CD4-positive, CD25-positive, alpha-beta regulatory T cell (primary cell): Measurements from ENCODE around the gene FEM1C. TPM values are rescaled to one million over a fixed set of nuclear protein-coding genes. Genes with fewer than 3 reads are reported as not detected.

Experiments
- ATAC-seq, 2 donors: fragments of 150-1000 bp; cut with Tn5 transposase; one replicate each; pipeline ENCODE4 v1.10.0; 2021; ENCODE audit warnings: low read depth in 2 of 2, moderate number of reproducible peaks in 2 of 2, moderate library complexity in 1 of 2
- DNase-seq, 3 donors: peaks; one replicate each; pipeline versions ENCODE4 v3.0.0 to v3.0.0-alpha.2; 2012 to 2022; ENCODE audit warnings: mixed read lengths in 1 of 3
- H3K27ac ChIP-seq: one replicate; pipeline ENCODE4 v1.7.0; 2013; ENCODE audit warnings: mild to moderate bottlenecking, low read length; ENCODE audit not compliant: insufficient read depth, poor library complexity, severe bottlenecking
- H3K27me3 ChIP-seq: one replicate; pipeline ENCODE4 v1.7.0; 2013; ENCODE audit warnings: low read length; ENCODE audit not compliant: control insufficient read depth, insufficient read depth
- H3K36me3 ChIP-seq: one replicate; pipeline ENCODE4 v1.7.0; 2013; ENCODE audit warnings: mild to moderate bottlenecking, low read length, moderate library complexity; ENCODE audit not compliant: control insufficient read depth, insufficient read depth
- H3K4me1 ChIP-seq: 2 replicates; pipeline ENCODE4 v1.7.0; 2013; ENCODE audit warnings: mild to moderate bottlenecking, low read length; ENCODE audit not compliant: insufficient read depth, control insufficient read depth, poor library complexity, severe bottlenecking
- H3K4me3 ChIP-seq: one replicate; pipeline ENCODE4 v1.7.0; 2013; ENCODE audit warnings: low read depth, mild to moderate bottlenecking, low read length, moderate library complexity
- H3K9me3 ChIP-seq, 2 experiments: 1 replicate in 1 of 2; 2 replicates in 1 of 2; pipeline ENCODE4 v1.7.0; 2013; ENCODE audit warnings: low read length in 2 of 2, mild to moderate bottlenecking in 1 of 2, moderate library complexity in 1 of 2; ENCODE audit not compliant: control insufficient read depth in 2 of 2
- H3K27ac Mint-ChIP-seq, 3 donors: one replicate each; pipeline ENCODE4 v1.8.0; 2020 to 2022; ENCODE audit warnings: mild to moderate bottlenecking in 3 of 3, mixed read lengths in 3 of 3, moderate library complexity in 2 of 3
- H3K27me3 Mint-ChIP-seq: one replicate; pipeline ENCODE4 v1.8.0; 2022; ENCODE audit warnings: mild to moderate bottlenecking, mixed read lengths
- H3K36me3 Mint-ChIP-seq: one replicate; pipeline ENCODE4 v1.8.0; 2020; ENCODE audit warnings: mixed read lengths
- H3K4me1 Mint-ChIP-seq, 4 donors: one replicate each; pipeline ENCODE4 v1.8.0; 2020 to 2022; ENCODE audit warnings: mixed read lengths in 4 of 4, mild to moderate bottlenecking in 1 of 4
- H3K4me3 Mint-ChIP-seq, 4 donors: one replicate each; pipeline ENCODE4 v1.8.0; 2020 to 2022; ENCODE audit warnings: mild to moderate bottlenecking in 4 of 4, mixed read lengths in 4 of 4, moderate library complexity in 3 of 4
- H3K9me3 Mint-ChIP-seq, 7 donors: one replicate each; pipeline ENCODE4 v1.8.0; 2020 to 2022; ENCODE audit warnings: mixed read lengths in 7 of 7, mild to moderate bottlenecking in 3 of 7, moderate library complexity in 2 of 7
- polyA plus RNA-seq, 4 donors: library from polyadenylated mRNA; unstranded; fragments of 300-500 nt; fragmentation: Illumina TruSeq; gene quantifications; one replicate each; pipeline ENCODE4 v1.2.3, GENCODE V29; 2021
- total RNA-seq: library from RNA; stranded (reverse); gene quantifications from one replicate; pipeline ENCODE4 v1.2.3, GENCODE V29; 2022

The FEM1C gene
- total and polyA plus RNA-seq, 5 donors from 2014 or later: 0.65 to 40.1 (median 3.5) TPM

DNA sequence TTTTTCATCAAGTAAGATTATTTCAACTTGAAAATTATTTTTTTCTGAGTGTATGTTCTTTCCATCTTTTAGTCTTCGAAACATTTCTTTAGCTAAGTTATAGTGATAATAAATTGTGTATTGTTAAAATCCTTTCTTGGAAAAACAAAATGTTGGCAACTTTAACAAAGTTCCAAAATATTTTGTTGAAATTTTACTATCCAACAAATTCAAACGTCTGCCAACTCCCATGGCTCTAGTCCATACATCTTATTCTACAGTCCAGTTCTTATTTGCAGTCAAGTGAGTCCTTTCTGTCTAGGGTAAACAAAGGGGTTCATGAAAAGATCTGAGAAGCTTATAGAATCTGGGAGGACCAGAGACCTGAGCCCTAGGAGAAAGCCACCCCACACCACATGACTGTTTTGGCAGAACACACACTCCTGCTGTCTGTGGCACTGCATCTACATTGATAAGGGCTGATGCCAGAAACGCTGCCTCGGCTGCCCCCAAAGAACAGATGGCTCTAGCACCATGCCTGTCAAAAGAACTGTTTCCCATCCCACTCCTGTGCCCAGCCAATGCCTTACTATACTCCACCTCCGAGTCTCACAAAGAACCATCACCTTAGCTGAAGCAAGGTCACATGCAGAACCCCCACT lies 47.5 kb downstream of the FEM1C start:
- Mint-ChIP-seq H3K9me3 (peaks cover 0 to 2% (median 0%) of the 10 kb centered on the region in 7 donors), H3K4me1 (no peaks in the 10 kb centered on the region), H3K36me3 (no peaks in the 10 kb centered on the region), H3K27me3 (peaks cover 50% of the 10 kb centered on the region), H3K27ac (no peak overlapping the region), H3K4me3 (no peak overlapping the region)
- Histone ChIP-seq H3K27me3 (peaks cover 32% of the 10 kb centered on the region), H3K36me3 (no peaks in the 10 kb centered on the region), H3K4me1 (no peaks in the 10 kb centered on the region), H3K4me3 (no peak overlapping the region), H3K27ac (no peak overlapping the region), H3K9me3 (peaks cover 0 to 3% of the 10 kb centered on the region in 2 experiments)
- DNase-seq: no peak
- ATAC-seq: no peak

DNA sequence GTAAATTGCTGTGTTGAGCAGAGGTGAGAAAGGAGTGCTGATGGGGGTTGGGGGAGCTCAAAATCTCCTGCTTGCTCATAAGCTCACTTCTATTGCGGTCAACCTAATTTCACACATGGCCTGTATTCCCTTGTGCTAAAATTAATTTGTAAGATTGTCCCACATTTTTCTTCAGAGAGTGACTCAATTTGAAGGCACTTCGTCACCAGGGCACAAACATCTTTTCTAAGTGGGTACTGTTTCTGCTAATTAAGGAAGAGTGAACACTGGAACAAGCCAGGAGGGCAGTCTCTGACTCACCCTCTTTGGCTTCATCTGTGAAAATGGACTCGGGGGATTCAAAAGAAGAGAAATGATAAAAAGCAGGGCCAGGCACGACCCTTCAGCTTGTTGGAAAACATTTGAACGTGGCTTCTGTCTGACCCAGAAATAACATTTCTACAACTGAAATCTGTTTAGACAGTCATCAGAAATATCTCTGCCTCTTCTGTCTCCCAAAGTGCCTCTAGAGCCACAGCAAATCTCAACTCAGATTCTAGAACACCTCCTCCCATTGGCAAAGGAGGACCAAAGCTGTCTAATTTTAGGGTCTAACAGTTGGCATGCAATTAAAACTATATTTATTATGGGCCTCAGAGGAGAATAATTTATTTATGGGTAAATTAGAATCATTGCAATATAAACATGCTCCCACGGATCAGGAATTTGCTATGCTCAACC lies 49.8 kb downstream of the FEM1C start:
- Histone ChIP-seq H3K4me3 (no peak overlapping the region), H3K36me3 (no peaks in the 10 kb centered on the region), H3K27me3 (peaks cover 23% of the 10 kb centered on the region), H3K27ac (no peak overlapping the region), H3K4me1 (no peaks in the 10 kb centered on the region), H3K9me3 (no peaks in the 10 kb centered on the region)
- H3K4me3 Mint-ChIP-seq: no peak overlapping the region
- ATAC-seq (no peak), DNase-seq (no peak)
- peaks cover 37% of the 10 kb centered on the region for H3K27me3 Mint-ChIP-seq
- no peaks in the 10 kb centered on the region for H3K36me3 Mint-ChIP-seq
- peaks cover 0 to 1% (median 0%) of the 10 kb centered on the region in 7 donors for H3K9me3 Mint-ChIP-seq
- H3K4me1 Mint-ChIP-seq: no peaks in the 10 kb centered on the region
- no peak overlapping the region for H3K27ac Mint-ChIP-seq

DNA sequence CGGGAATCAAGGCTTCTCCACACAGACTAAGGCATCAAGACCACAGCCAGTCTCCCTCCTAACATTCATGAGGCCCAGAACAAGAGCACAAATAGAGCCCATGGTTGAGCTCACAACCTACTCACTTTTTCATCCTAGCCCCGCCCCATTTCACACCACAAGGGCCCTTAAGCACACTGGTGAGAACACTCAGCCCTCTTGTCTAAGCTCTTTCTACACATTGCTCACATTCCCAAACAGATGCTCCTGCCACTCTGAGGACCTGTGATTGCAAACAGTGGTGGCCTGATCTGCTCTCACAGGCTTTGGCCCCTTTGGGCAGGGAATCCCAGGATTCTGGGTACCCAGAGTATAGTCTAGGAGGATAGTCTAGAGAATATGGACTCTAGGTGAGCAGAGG lies 54.0 kb downstream of the FEM1C start:
- H3K27ac Mint-ChIP-seq: no peak overlapping the region
- peaks cover 21% of the 10 kb centered on the region for H3K27me3 Mint-ChIP-seq
- Histone ChIP-seq H3K9me3 (no peaks in the 10 kb centered on the region), H3K4me1 (no peaks in the 10 kb centered on the region), H3K27ac (no peak overlapping the region), H3K27me3 (peaks cover 16% of the 10 kb centered on the region), H3K4me3 (no peak overlapping the region), H3K36me3 (no peaks in the 10 kb centered on the region)
- no peak for DNase-seq
- no peak overlapping the region for H3K4me3 Mint-ChIP-seq
- no peaks in the 10 kb centered on the region for H3K9me3 Mint-ChIP-seq
- H3K36me3 Mint-ChIP-seq: no peaks in the 10 kb centered on the region
- H3K4me1 Mint-ChIP-seq: no peaks in the 10 kb centered on the region
- no peak for ATAC-seq

DNA sequence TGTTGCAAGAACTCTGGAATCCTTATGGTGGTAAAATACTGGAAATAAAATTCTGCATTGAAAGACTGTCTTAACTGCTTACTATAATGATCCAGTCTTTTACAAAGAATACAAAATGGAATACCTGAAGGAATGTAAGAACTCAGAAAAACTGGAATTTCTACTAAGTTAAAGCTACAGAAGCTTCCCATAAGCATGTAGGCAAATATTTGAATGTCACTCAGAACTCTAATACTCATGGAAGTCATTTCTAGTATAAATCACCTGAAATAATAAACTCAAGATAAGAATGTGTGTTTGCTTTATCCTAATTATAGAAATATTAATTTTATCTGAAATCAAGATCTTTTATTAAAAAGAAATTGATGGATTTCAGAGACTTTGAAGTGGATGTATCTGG lies 54.8 kb downstream of the FEM1C start:
- Mint-ChIP-seq H3K4me1 (no peaks in the 10 kb centered on the region), H3K4me3 (no peak overlapping the region), H3K27me3 (peaks cover 21% of the 10 kb centered on the region), H3K27ac (no peak overlapping the region), H3K36me3 (no peaks in the 10 kb centered on the region), H3K9me3 (no peaks in the 10 kb centered on the region)
- Histone ChIP-seq H3K27ac (no peak overlapping the region), H3K27me3 (peaks cover 10% of the 10 kb centered on the region), H3K36me3 (no peaks in the 10 kb centered on the region), H3K4me3 (no peak overlapping the region), H3K4me1 (no peaks in the 10 kb centered on the region), H3K9me3 (no peaks in the 10 kb centered on the region)
- DNase-seq: no peak
- no peak for ATAC-seq

DNA sequence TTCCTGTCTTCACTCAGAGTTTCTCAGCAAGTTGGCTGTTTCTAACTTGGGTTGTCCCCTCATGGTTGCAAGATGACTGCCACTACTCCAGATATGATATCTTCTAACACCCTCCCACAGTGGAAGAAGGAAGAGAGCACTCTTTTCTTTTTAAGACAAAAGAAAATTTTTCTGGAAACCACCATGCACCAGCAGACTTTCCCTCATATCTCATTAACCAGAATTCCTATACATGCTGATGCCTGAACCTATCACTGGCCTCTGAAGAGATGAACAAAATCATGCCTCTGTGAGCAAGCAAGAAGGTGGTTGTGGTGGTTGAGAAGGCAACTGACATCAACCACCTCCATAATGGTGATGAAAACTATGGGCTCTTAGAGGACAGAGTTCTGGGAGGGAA lies 56.8 kb downstream of the FEM1C start:
- no peaks in the 10 kb centered on the region for H3K36me3 Mint-ChIP-seq
- H3K9me3 Mint-ChIP-seq: no peaks in the 10 kb centered on the region
- H3K4me1 Mint-ChIP-seq: no peaks in the 10 kb centered on the region
- ATAC-seq: no peak
- no peaks in the 10 kb centered on the region for H3K36me3 ChIP-seq
- H3K4me3 Mint-ChIP-seq: no peak overlapping the region
- peaks cover 9% of the 10 kb centered on the region for H3K27me3 Mint-ChIP-seq
- DNase-seq: no peak
- H3K27ac Mint-ChIP-seq: no peak overlapping the region
- no peaks in the 10 kb centered on the region for H3K4me1 ChIP-seq
- no peaks in the 10 kb centered on the region for H3K9me3 ChIP-seq
- no peak overlapping the region for H3K27ac ChIP-seq
- H3K27me3 ChIP-seq: no peaks in the 10 kb centered on the region
- H3K4me3 ChIP-seq: no peak overlapping the region

DNA sequence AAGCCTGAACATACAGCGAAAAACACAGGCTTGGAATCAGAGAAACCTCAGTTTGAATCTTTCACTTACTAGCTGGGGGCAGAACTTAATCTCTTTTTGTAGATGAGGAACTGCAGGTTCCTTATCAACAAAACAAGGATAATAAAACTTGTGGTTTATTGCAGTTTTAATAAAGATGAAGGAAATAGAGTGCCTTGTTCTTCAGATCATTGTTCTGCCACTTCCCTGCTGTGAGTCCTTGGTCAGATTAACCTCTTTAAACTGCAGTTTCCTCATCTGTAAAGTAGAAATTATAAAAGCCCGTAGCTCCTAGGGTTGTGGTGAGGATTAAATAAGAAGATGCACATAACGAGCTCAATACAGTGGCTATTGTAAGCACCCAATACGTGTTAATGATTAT lies 57.4 kb downstream of the FEM1C start:
- Histone ChIP-seq H3K27ac (no peak overlapping the region), H3K4me3 (no peak overlapping the region), H3K4me1 (no peaks in the 10 kb centered on the region), H3K9me3 (no peaks in the 10 kb centered on the region), H3K36me3 (no peaks in the 10 kb centered on the region), H3K27me3 (no peaks in the 10 kb centered on the region)
- Mint-ChIP-seq H3K36me3 (no peaks in the 10 kb centered on the region), H3K27me3 (peaks cover 7% of the 10 kb centered on the region), H3K27ac (no peak overlapping the region), H3K9me3 (no peaks in the 10 kb centered on the region), H3K4me3 (no peak overlapping the region), H3K4me1 (no peaks in the 10 kb centered on the region)
- ATAC-seq (no peak), DNase-seq (no peak)

DNA sequence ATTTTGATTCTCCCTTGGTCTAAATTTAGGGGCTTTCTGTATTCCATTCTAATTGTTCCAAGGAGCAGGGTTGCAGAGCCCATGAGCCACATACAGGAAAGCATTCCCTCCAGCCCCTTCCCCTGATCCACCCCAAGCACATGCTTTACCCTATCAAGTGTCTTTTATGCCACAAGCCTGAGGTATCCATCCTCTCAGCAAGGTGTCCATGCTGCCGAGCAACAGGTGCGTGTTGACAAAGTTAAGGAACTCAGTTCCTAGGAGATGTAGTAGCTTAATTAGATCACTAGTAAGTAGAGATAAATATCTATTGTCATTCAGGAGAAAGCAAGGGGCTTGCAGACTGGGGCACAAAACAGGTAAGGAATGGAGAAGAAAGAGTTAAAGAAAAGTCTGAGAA lies 57.8 kb downstream of the FEM1C start:
- no peak for DNase-seq
- Mint-ChIP-seq H3K27me3 (peaks cover 4% of the 10 kb centered on the region), H3K4me1 (no peaks in the 10 kb centered on the region), H3K4me3 (no peak overlapping the region), H3K9me3 (no peaks in the 10 kb centered on the region), H3K27ac (no peak overlapping the region), H3K36me3 (no peaks in the 10 kb centered on the region)
- H3K4me1 ChIP-seq: no peaks in the 10 kb centered on the region
- ATAC-seq: no peak
- no peaks in the 10 kb centered on the region for H3K9me3 ChIP-seq
- no peaks in the 10 kb centered on the region for H3K36me3 ChIP-seq
- no peak overlapping the region for H3K4me3 ChIP-seq
- no peaks in the 10 kb centered on the region for H3K27me3 ChIP-seq
- no peak overlapping the region for H3K27ac ChIP-seq

DNA sequence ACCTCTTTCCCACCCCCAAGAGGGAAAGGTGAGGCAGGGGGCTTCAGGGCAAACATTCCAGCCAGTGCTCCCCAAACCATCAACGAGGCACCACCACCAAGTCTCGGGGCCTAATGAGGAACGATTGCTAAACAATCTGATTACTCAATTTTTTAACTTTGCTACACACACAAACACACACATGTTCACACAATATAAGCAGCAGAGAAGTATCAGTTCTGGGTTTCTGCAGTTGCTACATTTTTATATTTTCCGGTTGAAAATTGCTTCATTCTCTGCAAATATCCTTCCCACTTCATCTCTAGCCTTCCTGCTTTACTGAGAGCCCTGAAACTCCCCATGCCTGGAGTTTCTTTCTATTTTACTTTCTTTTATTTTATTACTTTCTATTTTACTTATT lies 60.2 kb downstream of the FEM1C start:
- no peak overlapping the region for H3K4me3 ChIP-seq
- Mint-ChIP-seq H3K4me1 (no peaks in the 10 kb centered on the region), H3K27ac (no peak overlapping the region), H3K36me3 (no peaks in the 10 kb centered on the region), H3K27me3 (peaks cover 4% of the 10 kb centered on the region), H3K4me3 (no peak overlapping the region), H3K9me3 (peaks cover 0 to 3% (median 0%) of the 10 kb centered on the region in 7 donors)
- DNase-seq (no peak), ATAC-seq (no peak)
- no peak overlapping the region for H3K27ac ChIP-seq
- no peaks in the 10 kb centered on the region for H3K36me3 ChIP-seq
- no peaks in the 10 kb centered on the region for H3K9me3 ChIP-seq
- no peaks in the 10 kb centered on the region for H3K27me3 ChIP-seq
- H3K4me1 ChIP-seq: no peaks in the 10 kb centered on the region
